Measurements from ENCODE around the gene NEMF.
A peak's percentile ranks its signal among the peaks of the same experiment; 100 is the strongest.
"Not testable (repeated sequence)": the region's sequence is repeated elsewhere in the genome, so short reads cannot be mapped to it uniquely, and the experiment has no call there.

NEMF gene, protein sequence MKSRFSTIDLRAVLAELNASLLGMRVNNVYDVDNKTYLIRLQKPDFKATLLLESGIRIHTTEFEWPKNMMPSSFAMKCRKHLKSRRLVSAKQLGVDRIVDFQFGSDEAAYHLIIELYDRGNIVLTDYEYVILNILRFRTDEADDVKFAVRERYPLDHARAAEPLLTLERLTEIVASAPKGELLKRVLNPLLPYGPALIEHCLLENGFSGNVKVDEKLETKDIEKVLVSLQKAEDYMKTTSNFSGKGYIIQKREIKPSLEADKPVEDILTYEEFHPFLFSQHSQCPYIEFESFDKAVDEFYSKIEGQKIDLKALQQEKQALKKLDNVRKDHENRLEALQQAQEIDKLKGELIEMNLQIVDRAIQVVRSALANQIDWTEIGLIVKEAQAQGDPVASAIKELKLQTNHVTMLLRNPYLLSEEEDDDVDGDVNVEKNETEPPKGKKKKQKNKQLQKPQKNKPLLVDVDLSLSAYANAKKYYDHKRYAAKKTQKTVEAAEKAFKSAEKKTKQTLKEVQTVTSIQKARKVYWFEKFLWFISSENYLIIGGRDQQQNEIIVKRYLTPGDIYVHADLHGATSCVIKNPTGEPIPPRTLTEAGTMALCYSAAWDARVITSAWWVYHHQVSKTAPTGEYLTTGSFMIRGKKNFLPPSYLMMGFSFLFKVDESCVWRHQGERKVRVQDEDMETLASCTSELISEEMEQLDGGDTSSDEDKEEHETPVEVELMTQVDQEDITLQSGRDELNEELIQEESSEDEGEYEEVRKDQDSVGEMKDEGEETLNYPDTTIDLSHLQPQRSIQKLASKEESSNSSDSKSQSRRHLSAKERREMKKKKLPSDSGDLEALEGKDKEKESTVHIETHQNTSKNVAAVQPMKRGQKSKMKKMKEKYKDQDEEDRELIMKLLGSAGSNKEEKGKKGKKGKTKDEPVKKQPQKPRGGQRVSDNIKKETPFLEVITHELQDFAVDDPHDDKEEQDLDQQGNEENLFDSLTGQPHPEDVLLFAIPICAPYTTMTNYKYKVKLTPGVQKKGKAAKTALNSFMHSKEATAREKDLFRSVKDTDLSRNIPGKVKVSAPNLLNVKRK

DNA sequence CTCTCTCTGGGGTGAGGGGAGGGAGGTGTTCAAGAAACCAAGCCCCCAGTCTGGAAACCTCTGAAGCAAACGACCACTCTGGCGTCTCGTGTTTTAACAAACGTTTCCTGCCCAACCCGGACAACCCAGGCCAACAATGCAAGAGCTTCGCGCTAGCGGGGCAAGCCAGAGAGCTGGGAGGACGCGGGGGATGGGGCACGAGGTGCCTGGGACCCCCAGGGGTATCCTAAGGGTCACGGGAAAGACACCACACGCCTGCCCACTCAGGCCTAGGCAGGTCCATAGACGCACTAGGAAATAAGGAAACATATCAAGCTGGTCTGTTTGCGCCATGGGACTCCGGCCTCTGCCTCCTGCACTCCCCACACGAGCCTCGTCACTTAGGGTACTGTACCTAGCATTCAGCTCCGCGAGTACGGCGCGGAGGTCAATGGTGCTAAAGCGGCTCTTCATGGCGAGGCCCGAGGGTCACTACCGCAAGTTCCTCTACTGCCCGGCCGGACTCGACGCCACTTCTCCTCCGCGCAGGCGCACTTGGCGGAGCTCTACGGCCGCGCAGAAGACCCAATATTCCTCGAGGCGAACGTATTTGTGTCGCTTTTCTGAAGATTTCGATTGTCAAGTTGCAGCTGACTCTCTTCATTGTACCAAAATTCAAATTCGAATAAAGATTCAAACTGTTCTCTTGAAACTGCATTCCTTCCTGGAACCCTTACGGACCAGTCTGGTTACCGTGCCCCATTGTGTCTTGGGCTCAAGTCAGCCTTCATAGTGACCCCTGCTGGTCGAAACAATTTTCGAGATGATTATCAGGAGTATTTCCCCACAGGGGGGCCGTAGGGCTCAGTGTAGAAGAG is at the start of gene NEMF:
Gene NEMF, minus strand, starts transcription at position 488 of the 857 bp plus-strand sequence. Its CDS starts 35 bp downstream, at position 453.
- H3K27me3 ChIP-seq (ENCODE audit: control insufficient read depth in 1 of 2, insufficient read depth in 2 of 2, low read length in 2 of 2): no peaks in the 10 kb centered on the region
- peak within 1 kb of the TSS; percentile 98 to 100 for H3K4me3 ChIP-seq (ENCODE audit: low read length in 2 of 2)
- peaks cover 3 to 9% of the 10 kb centered on the region in 2 donors for H3K36me3 ChIP-seq (ENCODE audit: control insufficient read depth in 2 of 2, insufficient read depth in 2 of 2, low read length in 2 of 2)
- peak within 1 kb of the TSS; percentile 86 for H3K27ac ChIP-seq (ENCODE audit: low read length)
- H3K4me1 ChIP-seq (ENCODE audit: control insufficient read depth, insufficient read depth, low read length): peaks cover 5% of the 10 kb centered on the region
- H3K9ac ChIP-seq (ENCODE audit: low read length in 2 of 2): peak within 1 kb of the TSS; percentile 97 to 99
- no peaks in the 10 kb centered on the region for H3K9me3 ChIP-seq (ENCODE audit: control insufficient read depth in 2 of 2, low read length in 2 of 2)

DNA sequence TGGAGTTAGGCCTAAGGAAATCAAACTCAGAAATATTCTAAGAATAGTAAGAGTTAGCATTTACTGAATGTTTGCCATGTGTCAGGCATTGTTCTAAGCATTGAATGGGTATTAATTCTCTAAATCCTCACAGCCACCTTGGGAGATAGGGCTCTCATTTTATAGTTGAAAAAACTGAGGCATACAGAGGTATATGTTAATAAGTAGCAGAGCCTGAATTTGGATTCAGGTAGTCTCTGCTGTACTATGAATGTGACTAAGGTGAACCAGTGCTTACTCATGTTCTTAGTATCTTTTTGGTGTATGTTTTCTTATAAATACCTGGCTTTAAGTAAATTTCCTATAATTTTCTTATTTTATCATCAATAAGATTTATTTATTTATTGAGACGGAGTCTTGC is 48.4 kb upstream of the NEMF start:
- Histone ChIP-seq H3K27me3 (ENCODE audit: control insufficient read depth in 1 of 2, insufficient read depth in 2 of 2, low read length in 2 of 2) (no peaks in the 10 kb centered on the region), H3K27ac (ENCODE audit: low read length) (no peak overlapping the region), H3K9me3 (ENCODE audit: control insufficient read depth in 2 of 2, low read length in 2 of 2) (no peaks in the 10 kb centered on the region), H3K36me3 (ENCODE audit: control insufficient read depth in 2 of 2, insufficient read depth in 2 of 2, low read length in 2 of 2) (no peaks in the 10 kb centered on the region), H3K9ac (ENCODE audit: low read length in 2 of 2) (no peak overlapping the region), H3K4me3 (ENCODE audit: low read length in 2 of 2) (no peak overlapping the region), H3K4me1 (ENCODE audit: control insufficient read depth, insufficient read depth, low read length) (peaks cover 6% of the 10 kb centered on the region)

DNA sequence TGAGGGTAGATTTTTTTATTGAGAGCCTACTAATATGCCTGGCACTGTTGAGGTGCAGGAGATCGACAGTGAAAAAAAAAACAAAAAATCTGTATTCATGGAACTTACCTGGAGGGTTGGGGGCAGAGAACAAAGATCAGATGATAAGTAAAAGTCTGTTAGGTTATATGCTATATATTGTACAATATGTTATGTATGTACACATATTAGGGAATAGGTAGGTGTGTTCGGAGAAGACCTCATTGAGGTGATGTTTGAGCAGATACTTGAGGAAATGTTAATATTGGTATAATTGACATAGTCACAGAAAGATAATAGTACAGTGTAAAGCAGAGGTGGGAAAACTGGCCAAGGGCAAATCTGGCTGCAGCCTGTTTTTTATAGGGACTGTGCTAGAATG is 45.9 kb upstream of the NEMF start:
- no peak overlapping the region for H3K27ac ChIP-seq (ENCODE audit: low read length)
- no peaks in the 10 kb centered on the region for H3K27me3 ChIP-seq (ENCODE audit: control insufficient read depth in 1 of 2, insufficient read depth in 2 of 2, low read length in 2 of 2)
- peaks cover 8% of the 10 kb centered on the region for H3K4me1 ChIP-seq (ENCODE audit: control insufficient read depth, insufficient read depth, low read length)
- no peaks in the 10 kb centered on the region for H3K9me3 ChIP-seq (ENCODE audit: control insufficient read depth in 2 of 2, low read length in 2 of 2)
- H3K36me3 ChIP-seq (ENCODE audit: control insufficient read depth in 2 of 2, insufficient read depth in 2 of 2, low read length in 2 of 2): peaks cover 0 to 10% of the 10 kb centered on the region in 2 donors
- no peak overlapping the region for H3K4me3 ChIP-seq (ENCODE audit: low read length in 2 of 2)
- no peak overlapping the region for H3K9ac ChIP-seq (ENCODE audit: low read length in 2 of 2)

DNA sequence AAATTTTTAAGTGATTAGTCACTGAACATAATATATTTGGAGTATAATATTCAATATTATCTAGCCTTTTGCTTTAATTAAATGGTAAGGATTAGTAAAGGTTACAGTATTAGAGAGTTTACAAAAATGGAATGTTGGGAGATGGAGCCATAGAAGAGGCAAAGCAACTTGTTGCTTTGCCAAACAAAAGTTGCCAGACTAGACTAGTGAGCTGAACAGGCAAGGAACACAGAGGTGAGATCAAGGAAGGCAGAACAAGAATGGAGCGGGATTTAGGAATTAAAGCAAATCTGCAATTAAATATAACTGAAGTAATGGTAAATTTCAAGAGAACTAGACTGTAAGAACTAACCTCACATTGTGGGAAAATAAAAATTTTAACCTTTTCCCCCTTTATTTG is 45.4 kb upstream of the NEMF start:
- H3K27ac ChIP-seq (ENCODE audit: low read length): no peak overlapping the region
- peaks cover 0 to 10% of the 10 kb centered on the region in 2 donors for H3K36me3 ChIP-seq (ENCODE audit: control insufficient read depth in 2 of 2, insufficient read depth in 2 of 2, low read length in 2 of 2)
- no peaks in the 10 kb centered on the region for H3K9me3 ChIP-seq (ENCODE audit: control insufficient read depth in 2 of 2, low read length in 2 of 2)
- no peak overlapping the region for H3K9ac ChIP-seq (ENCODE audit: low read length in 2 of 2)
- H3K27me3 ChIP-seq (ENCODE audit: control insufficient read depth in 1 of 2, insufficient read depth in 2 of 2, low read length in 2 of 2): no peaks in the 10 kb centered on the region
- H3K4me3 ChIP-seq (ENCODE audit: low read length in 2 of 2): no peak overlapping the region
- peaks cover 8% of the 10 kb centered on the region for H3K4me1 ChIP-seq (ENCODE audit: control insufficient read depth, insufficient read depth, low read length)

DNA sequence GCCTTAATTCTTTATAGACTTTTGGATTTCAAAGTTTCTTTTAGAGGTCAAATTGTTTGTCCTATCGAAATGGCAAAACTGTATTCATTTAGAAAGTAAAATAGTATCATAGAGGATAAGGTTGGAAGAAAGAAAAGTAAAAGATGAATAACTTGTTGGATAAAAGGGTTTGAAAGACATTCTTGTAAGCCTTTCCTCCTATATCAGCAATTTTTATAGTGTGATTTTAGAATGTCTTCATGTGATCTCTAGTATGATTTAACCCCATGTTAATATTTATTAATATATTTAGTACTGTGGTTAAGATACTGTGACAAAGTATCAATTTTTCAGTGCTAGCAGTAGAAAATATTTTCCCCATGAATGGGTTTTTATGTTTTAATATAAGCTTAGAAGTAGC is 44.8 kb upstream of the NEMF start:
- Histone ChIP-seq H3K27ac (ENCODE audit: low read length) (no peak overlapping the region), H3K4me1 (ENCODE audit: control insufficient read depth, insufficient read depth, low read length) (peaks cover 8% of the 10 kb centered on the region), H3K4me3 (ENCODE audit: low read length in 2 of 2) (no peak overlapping the region), H3K36me3 (ENCODE audit: control insufficient read depth in 2 of 2, insufficient read depth in 2 of 2, low read length in 2 of 2) (peaks cover 0 to 10% of the 10 kb centered on the region in 2 donors), H3K9ac (ENCODE audit: low read length in 2 of 2) (no peak overlapping the region), H3K27me3 (ENCODE audit: control insufficient read depth in 1 of 2, insufficient read depth in 2 of 2, low read length in 2 of 2) (no peaks in the 10 kb centered on the region), H3K9me3 (ENCODE audit: control insufficient read depth in 2 of 2, low read length in 2 of 2) (no peaks in the 10 kb centered on the region)

DNA sequence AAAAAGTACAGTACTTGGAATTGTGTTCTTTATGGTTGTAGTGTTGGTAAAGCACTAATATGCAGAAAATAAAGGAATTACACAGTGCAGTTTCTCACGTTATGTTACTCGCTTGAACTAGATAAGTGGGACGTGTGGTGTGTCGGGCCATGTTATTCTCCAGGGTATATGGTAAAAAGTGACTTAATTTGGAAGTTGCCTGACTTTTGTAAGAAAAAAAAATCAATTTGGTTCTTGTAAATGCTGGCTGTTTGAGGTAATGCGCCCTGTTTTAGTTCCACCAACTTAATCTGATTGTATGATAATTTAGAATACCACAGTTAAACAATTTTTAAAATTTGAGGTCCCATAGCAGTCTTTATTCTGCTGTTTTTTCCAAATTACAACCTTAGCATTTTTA is 44.4 kb upstream of the NEMF start:
- peak overlapping the region in 1 of 2 donors; percentile 37 for H3K9ac ChIP-seq (ENCODE audit: low read length in 2 of 2)
- H3K9me3 ChIP-seq (ENCODE audit: control insufficient read depth in 2 of 2, low read length in 2 of 2): no peaks in the 10 kb centered on the region
- peaks cover 0 to 10% of the 10 kb centered on the region in 2 donors for H3K36me3 ChIP-seq (ENCODE audit: control insufficient read depth in 2 of 2, insufficient read depth in 2 of 2, low read length in 2 of 2)
- H3K27me3 ChIP-seq (ENCODE audit: control insufficient read depth in 1 of 2, insufficient read depth in 2 of 2, low read length in 2 of 2): no peaks in the 10 kb centered on the region
- H3K27ac ChIP-seq (ENCODE audit: low read length): no peak overlapping the region
- no peak overlapping the region for H3K4me3 ChIP-seq (ENCODE audit: low read length in 2 of 2)
- H3K4me1 ChIP-seq (ENCODE audit: control insufficient read depth, insufficient read depth, low read length): peaks cover 12% of the 10 kb centered on the region

DNA sequence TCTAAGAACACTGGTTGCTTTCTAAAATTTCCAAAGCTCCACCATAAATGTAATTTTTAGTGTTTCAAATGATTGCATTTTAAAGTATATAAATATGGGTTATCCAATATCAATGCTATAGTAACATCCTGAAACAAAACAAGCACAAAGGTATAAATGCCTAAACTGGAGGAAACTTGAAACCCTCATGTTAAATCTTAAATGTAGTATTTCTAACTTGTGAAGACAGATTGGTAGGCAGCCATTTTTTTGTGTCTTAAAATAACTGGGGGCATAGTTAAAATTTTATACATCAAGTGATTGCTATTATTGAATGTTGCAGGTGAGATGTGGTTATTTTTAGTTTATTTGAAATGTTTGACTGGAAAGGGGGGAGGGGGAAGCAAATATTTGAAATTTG is 43.7 kb upstream of the NEMF start:
- Histone ChIP-seq H3K4me3 (ENCODE audit: low read length in 2 of 2) (peak overlapping the region; percentile 87 to 95), H3K4me1 (ENCODE audit: control insufficient read depth, insufficient read depth, low read length) (peaks cover 15% of the 10 kb centered on the region)
- H3K27ac ChIP-seq (ENCODE audit: low read length); H3K36me3 ChIP-seq (ENCODE audit: control insufficient read depth in 2 of 2, insufficient read depth in 2 of 2, low read length in 2 of 2); H3K27me3 ChIP-seq (ENCODE audit: control insufficient read depth in 1 of 2, insufficient read depth in 2 of 2, low read length in 2 of 2); H3K9ac ChIP-seq (ENCODE audit: low read length in 2 of 2); H3K9me3 ChIP-seq (ENCODE audit: control insufficient read depth in 2 of 2, low read length in 2 of 2): not testable (repeated sequence)

DNA sequence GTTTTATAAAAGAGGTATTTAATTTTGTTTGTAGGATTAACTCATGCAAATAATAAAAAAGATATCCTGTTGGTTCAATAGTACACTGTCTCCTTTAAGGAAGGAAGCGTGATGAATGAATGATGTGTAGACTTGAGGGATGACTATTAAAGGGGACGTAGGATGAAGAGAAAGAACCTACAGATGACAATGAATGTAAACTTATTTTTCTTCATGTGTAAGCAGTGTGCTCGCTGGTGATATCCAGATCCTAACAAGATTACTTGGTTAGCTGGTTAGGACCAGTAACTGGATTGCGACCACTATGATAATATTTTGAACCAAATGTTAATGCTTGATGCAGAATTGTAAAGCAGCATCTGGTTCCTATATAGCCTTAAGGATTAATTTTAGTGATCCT is 42.9 kb upstream of the NEMF start:
- Histone ChIP-seq H3K36me3 (ENCODE audit: control insufficient read depth in 2 of 2, insufficient read depth in 2 of 2, low read length in 2 of 2) (peaks cover 0 to 10% of the 10 kb centered on the region in 2 donors), H3K27me3 (ENCODE audit: control insufficient read depth in 1 of 2, insufficient read depth in 2 of 2, low read length in 2 of 2) (no peaks in the 10 kb centered on the region), H3K4me1 (ENCODE audit: control insufficient read depth, insufficient read depth, low read length) (peaks cover 15% of the 10 kb centered on the region), H3K9me3 (ENCODE audit: control insufficient read depth in 2 of 2, low read length in 2 of 2) (no peaks in the 10 kb centered on the region), H3K27ac (ENCODE audit: low read length) (no peak overlapping the region), H3K4me3 (ENCODE audit: low read length in 2 of 2) (peak overlapping the region; percentile 87 to 95), H3K9ac (ENCODE audit: low read length in 2 of 2) (peak overlapping the region in 1 of 2 donors; percentile 46)

DNA sequence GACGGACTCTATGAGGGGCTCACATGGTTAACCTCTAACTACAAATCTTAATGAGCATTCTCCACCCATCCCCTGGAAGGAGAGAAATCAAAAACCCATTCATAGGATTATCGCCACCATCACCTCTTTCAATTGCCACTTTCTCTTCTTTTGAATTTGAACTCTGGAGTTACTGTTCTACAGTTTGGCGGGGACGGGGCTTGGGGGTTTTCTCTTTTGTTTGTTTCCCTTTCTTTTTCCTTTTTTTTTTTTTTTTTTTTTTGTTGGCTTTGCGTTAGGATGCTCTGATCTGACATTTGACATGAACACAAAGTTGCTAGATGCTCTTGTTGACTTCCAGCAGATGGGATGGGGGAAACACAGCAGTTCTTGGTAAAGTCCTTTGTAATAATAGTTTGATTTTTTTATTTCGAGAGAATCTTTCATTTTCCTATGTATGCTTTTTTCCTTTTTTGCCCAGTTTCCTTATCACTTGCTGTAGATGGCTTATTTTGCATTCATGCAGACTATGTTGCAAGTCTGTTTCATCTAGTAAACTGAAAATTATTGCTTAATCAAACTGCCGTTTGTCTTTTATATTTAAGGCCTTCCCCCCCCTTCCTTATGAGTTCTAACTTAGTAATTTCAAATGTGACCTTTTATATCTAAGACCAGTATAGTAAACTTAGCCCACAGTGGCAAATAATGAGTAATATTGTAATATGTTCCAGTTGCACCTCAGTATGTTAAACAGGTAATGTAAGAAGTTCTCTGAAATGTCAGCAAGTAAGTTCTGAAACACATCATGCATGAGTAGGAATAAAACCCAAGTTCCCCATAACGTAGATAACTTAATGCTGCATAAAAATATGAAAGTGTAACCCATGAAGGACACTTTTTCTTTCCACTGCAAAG is 41.9 kb upstream of the NEMF start:
- H3K4me1 ChIP-seq (ENCODE audit: control insufficient read depth, insufficient read depth, low read length): peaks cover 15% of the 10 kb centered on the region
- peak overlapping the region; percentile 98 for H3K27ac ChIP-seq (ENCODE audit: low read length)
- peak overlapping the region; percentile 87 to 95 for H3K4me3 ChIP-seq (ENCODE audit: low read length in 2 of 2)
- H3K9me3 ChIP-seq (ENCODE audit: control insufficient read depth in 2 of 2, low read length in 2 of 2); H3K27me3 ChIP-seq (ENCODE audit: control insufficient read depth in 1 of 2, insufficient read depth in 2 of 2, low read length in 2 of 2); H3K36me3 ChIP-seq (ENCODE audit: control insufficient read depth in 2 of 2, insufficient read depth in 2 of 2, low read length in 2 of 2): not testable (repeated sequence)
- H3K9ac ChIP-seq (ENCODE audit: low read length in 2 of 2): peak overlapping the region; percentile 98
